M059J (cell line): ENCODE measurements around the gene GSTO2. TPM values are rescaled to one million over a fixed set of nuclear protein-coding genes. Genes with fewer than 3 reads are reported as not detected.

Experiments used
- DNase-seq: peaks from one replicate; pipeline ENCODE4 v3.0.0-alpha.2; 2012; ENCODE audit warnings: low read depth
- total RNA-seq: library from RNA; depleted of rRNA; stranded (reverse); fragments of >200 nt; shearing (Covaris generic); gene quantifications from 2 replicates; pipeline ENCODE4 v1.2.3, GENCODE V29; 2014; rRNA removed

The GSTO2 gene
- total RNA-seq, 1 experiment from 2014 or later: 0.17 TPM

GRCh38 chr10:104339469-104340110 is 70.6 kb downstream of the GSTO2 start:
- DNase-seq: peak; percentile 75

GRCh38 chr10:104340111-104340526 is 71.1 kb downstream of the GSTO2 start:
- no peak for DNase-seq

GRCh38 chr10:104340641-104341040 is 71.7 kb downstream of the GSTO2 start:
- DNase-seq: no peak

GRCh38 chr10:104342941-104343411 is 74.0 kb downstream of the GSTO2 start:
- DNase-seq: peak; percentile 39

- DNase-seq: no peak
Observed at GRCh38 chr10:104344219-104344618, 75.2 kb downstream of the GSTO2 start.

GRCh38 chr10:104345515-104345914 is 76.5 kb downstream of the GSTO2 start:
- no peak for DNase-seq

GRCh38 chr10:104345941-104346340 is 77.0 kb downstream of the GSTO2 start:
- DNase-seq: no peak

GRCh38 chr10:104347295-104348045 is 78.5 kb downstream of the GSTO2 start:
- DNase-seq: no peak

- no peak for DNase-seq
Observed at GRCh38 chr10:104348601-104349000, 79.6 kb downstream of the GSTO2 start.

- peak; percentile 68 for DNase-seq
Observed at GRCh38 chr10:104349623-104350126, 80.7 kb downstream of the GSTO2 start.

GRCh38 chr10:104350127-104350635 is 81.2 kb downstream of the GSTO2 start:
- peak; percentile 74 for DNase-seq

GRCh38 chr10:104351061-104351702 is 82.2 kb downstream of the GSTO2 start:
- peak; percentile 82 for DNase-seq

GRCh38 chr10:104351919-104352318 is 82.9 kb downstream of the GSTO2 start:
- no peak for DNase-seq

- DNase-seq: peak; percentile 92
Observed at GRCh38 chr10:104353325-104354048, 84.5 kb downstream of the GSTO2 start, which contains the start of gene CFAP58. Gene CFAP58, plus strand, starts transcription at chr10:104353833. Its CDS starts 65 bp downstream, at chr10:104353898.

Other genes with a start within 250 kb of the GSTO2 start
- gene COL17A1, start 183.3 kb upstream of the GSTO2 start, total RNA-seq: 2.9 and 3.2 TPM in 2 replicates
- gene SFR1, start 147.0 kb upstream of the GSTO2 start, total RNA-seq: 12.4 and 17.3 TPM in 2 replicates
- gene CFAP43, start 36.8 kb upstream of the GSTO2 start, total RNA-seq: 0.89 and 2.1 TPM in 2 replicates
- gene GSTO1, start 14.3 kb upstream of the GSTO2 start, total RNA-seq: 179 and 214 TPM in 2 replicates
- 6.0 and 9.7 TPM in 2 replicates for gene ITPRIP, start 69.3 kb downstream of the GSTO2 start, total RNA-seq
- 1.0 and 2.9 TPM in 2 replicates for gene CFAP58, start 84.6 kb downstream of the GSTO2 start, total RNA-seq